Measurements from ENCODE around the gene CERS6. TPM values are rescaled to one million over a fixed set of nuclear protein-coding genes. Genes with fewer than 3 reads are reported as not detected.

Gene CERS6
- total RNA-seq, 1 donor from 2014 or later, result 23.6 TPM

- DNase-seq (ENCODE audit: low read depth in 2 of 2), result no peak
Measured at GRCh38 chr2:168599738-168600137, 143.7 kb downstream of the CERS6 start.

- no peak for DNase-seq (ENCODE audit: low read depth in 2 of 2)
Measured at GRCh38 chr2:168600949-168601348, 144.9 kb downstream of the CERS6 start.

- DNase-seq (ENCODE audit: low read depth in 2 of 2), result no peak
Measured at GRCh38 chr2:168601741-168602140, 145.7 kb downstream of the CERS6 start.

GRCh38 chr2:168602379-168602778 lies 146.3 kb downstream of the CERS6 start:
- no peak for DNase-seq (ENCODE audit: low read depth in 2 of 2)

- no peak for DNase-seq (ENCODE audit: low read depth in 2 of 2)
Measured at GRCh38 chr2:168602846-168603401, 146.9 kb downstream of the CERS6 start.

GRCh38 chr2:168603439-168603961 lies 147.4 kb downstream of the CERS6 start:
- no peak for DNase-seq (ENCODE audit: low read depth in 2 of 2)

- no peak for DNase-seq (ENCODE audit: low read depth in 2 of 2)
Measured at GRCh38 chr2:168604252-168604651, 148.2 kb downstream of the CERS6 start.

- DNase-seq (ENCODE audit: low read depth in 2 of 2), result no peak
Measured at GRCh38 chr2:168607992-168608391, 151.9 kb downstream of the CERS6 start.

GRCh38 chr2:168608796-168609195 lies 152.7 kb downstream of the CERS6 start:
- DNase-seq (ENCODE audit: low read depth in 2 of 2), result no peak

- no peak for DNase-seq (ENCODE audit: low read depth in 2 of 2)
Measured at GRCh38 chr2:168611091-168611490, 155.0 kb downstream of the CERS6 start.

- no peak for DNase-seq (ENCODE audit: low read depth in 2 of 2)
Measured at GRCh38 chr2:168611896-168612650, 156.0 kb downstream of the CERS6 start.

- no peak for DNase-seq (ENCODE audit: low read depth in 2 of 2)
Measured at GRCh38 chr2:168612719-168613118, 156.6 kb downstream of the CERS6 start.

- DNase-seq (ENCODE audit: low read depth in 2 of 2), result peak; percentile 22 to 33
Measured at GRCh38 chr2:168613551-168613950, 157.5 kb downstream of the CERS6 start.

GRCh38 chr2:168614172-168615018 lies 158.3 kb downstream of the CERS6 start:
- DNase-seq (ENCODE audit: low read depth in 2 of 2), result no peak

GRCh38 chr2:168620554-168620953 lies 164.5 kb downstream of the CERS6 start:
- no peak for DNase-seq (ENCODE audit: low read depth in 2 of 2)

- DNase-seq (ENCODE audit: low read depth in 2 of 2), result no peak
Measured at GRCh38 chr2:168622559-168622958, 166.5 kb downstream of the CERS6 start.

GRCh38 chr2:168624028-168624427 lies 168.0 kb downstream of the CERS6 start:
- DNase-seq (ENCODE audit: low read depth in 2 of 2), result no peak

- no peak for DNase-seq (ENCODE audit: low read depth in 2 of 2)
Measured at GRCh38 chr2:168626096-168626495, 170.0 kb downstream of the CERS6 start.

- no peak for DNase-seq (ENCODE audit: low read depth in 2 of 2)
Measured at GRCh38 chr2:168626647-168627046, 170.6 kb downstream of the CERS6 start.

GRCh38 chr2:168632709-168633121 lies 176.6 kb downstream of the CERS6 start:
- peak; percentile 93 to 95 for DNase-seq (ENCODE audit: low read depth in 2 of 2)

- DNase-seq (ENCODE audit: low read depth in 2 of 2), result no peak
Measured at GRCh38 chr2:168633200-168633599, 177.1 kb downstream of the CERS6 start.

- DNase-seq (ENCODE audit: low read depth in 2 of 2), result no peak
Measured at GRCh38 chr2:168633895-168634294, 177.8 kb downstream of the CERS6 start.
